ENCODE data around the gene TTC29.

The TTC29 gene

GRCh38 chr4:146945556-146946374 is at the start of gene TTC29:
TSS of gene TTC29 (minus strand) at chr4:146945864. CDS start at chr4:146939895, 5,969 bp downstream.
- peak; percentile 80 for DNase-seq (ENCODE audit: low spot score)

- DNase-seq (ENCODE audit: low spot score): no peak
Measured at GRCh38 chr4:146981651-146982050, 36.0 kb upstream of the TTC29 start.

DNA sequence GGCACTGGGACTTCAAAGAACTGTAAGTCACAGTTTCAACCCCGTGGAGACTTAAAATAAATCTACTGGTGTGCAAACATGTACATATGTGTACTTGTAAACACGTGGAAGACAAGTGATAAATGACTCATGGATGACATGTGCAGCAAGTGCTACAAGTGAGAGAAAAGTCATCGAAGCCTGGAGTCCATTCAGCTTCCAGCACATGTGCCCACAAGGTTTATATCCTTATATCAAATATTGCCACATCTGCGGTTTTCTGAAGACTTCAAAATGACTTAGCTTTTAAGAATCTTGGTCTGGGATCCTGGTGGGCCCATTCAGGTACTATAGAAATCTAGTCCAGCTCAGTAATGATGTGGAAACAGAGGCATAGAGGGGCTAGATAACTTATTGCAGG is 33.0 kb upstream of the TTC29 start:
- DNase-seq (ENCODE audit: low spot score): no peak

- DNase-seq (ENCODE audit: low spot score): no peak
Measured at GRCh38 chr4:146976145-146976544, 30.5 kb upstream of the TTC29 start.

DNA sequence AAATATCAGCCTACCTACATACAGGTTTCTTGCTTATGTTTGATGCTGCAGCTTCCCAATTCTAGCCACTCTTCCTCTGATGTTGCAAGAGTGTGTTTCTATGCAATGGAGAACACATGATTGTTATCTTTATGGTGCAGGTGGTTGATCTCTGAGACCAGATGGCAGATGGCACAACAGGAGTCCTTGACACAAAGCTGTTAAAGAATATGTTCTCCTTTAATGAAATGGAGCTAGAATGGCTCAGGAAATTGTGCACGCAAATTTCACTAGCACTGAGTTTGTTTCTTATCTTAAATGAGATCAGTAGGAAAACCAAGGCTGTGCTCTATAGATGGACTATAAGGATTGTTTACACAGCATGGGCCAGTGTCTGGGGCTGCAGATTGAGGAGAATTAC is 29.9 kb upstream of the TTC29 start:
- DNase-seq (ENCODE audit: low spot score): no peak

- no peak for DNase-seq (ENCODE audit: low spot score)
Measured at GRCh38 chr4:146975036-146975435, 29.4 kb upstream of the TTC29 start.

- DNase-seq (ENCODE audit: low spot score): no peak
Measured at GRCh38 chr4:146972036-146972435, 26.4 kb upstream of the TTC29 start.

DNA sequence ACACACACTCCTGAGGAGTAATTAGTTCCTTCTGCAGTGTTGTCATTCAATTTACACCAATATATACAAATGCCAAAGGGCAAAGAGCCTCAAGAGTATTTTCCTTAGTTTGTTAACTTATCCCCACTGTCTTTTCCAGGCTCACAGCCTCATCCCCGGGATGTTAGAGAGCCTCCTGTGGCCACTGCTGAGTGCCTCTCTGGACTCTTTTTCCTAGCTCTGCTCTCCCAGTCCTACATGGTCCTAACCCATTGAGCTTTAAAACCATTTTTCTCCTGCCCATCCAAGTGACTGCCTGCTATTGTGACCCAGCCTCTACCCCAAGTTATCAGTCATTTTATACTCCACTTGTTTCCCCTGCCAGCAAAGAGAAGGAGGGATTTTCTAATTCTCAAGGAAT is 23.5 kb upstream of the TTC29 start:
- DNase-seq (ENCODE audit: low spot score): no peak

- no peak for DNase-seq (ENCODE audit: low spot score)
Measured at GRCh38 chr4:146960634-146961033, 15.0 kb upstream of the TTC29 start.

DNA sequence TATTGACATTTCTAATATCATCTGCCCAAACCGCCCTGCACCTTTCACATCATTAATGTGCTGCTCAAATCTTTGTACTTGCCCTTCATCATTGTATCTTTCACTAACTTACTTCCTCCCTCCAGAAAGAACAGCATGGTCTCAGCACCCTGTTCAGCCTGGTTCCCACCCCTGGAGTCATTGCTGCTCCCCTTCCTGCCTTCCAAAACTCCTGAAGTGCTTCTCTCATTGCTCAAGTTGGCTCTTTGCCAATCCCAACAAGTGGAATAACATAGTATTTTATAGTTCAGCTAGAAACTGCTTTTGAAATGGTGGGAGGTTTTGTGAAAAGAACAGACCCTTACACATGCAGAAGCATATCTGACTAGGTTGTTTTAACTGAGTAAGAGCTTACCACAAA is 14.0 kb upstream of the TTC29 start:
- DNase-seq (ENCODE audit: low spot score): no peak

- DNase-seq (ENCODE audit: low spot score): no peak
Measured at GRCh38 chr4:146957237-146957636, 11.6 kb upstream of the TTC29 start.

DNA sequence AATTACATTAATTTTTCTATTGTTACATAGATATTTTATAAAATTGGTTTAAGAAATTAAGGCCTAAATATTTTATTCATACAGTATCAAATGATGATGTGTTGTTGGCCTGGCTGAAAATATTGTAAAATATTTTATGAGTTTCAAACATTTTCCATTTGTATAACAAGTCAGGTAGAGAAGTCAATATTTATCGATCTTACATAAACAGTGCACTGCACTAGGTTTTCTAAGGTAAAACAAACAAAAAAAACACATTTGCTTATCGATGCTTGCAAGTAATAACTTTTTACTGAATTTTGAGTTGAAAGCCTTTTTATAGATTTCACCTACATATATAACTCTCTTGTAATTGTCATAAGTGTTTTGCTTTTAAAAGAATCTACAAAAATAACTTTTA is 7.2 kb upstream of the TTC29 start:
- DNase-seq (ENCODE audit: low spot score): no peak

DNA sequence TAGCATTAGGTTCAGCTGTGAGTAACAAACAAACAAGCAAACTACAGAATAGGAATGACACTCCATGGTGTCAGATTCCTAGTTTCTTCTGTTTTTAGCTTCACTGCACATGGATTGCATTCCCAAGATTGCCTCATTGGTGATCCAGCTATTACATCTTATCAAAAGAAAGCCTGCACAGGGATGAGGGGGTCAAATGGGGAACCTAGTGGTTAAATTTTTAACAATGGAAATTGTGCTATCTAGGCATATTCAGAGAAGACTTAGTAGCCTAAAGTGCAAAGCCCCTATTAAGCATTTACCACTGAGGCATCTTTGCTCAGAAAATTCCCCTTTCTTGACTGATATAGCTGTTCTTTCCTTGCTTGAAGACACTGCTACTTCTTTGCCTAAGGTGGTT is 3.9 kb upstream of the TTC29 start:
- DNase-seq (ENCODE audit: low spot score): no peak

DNA sequence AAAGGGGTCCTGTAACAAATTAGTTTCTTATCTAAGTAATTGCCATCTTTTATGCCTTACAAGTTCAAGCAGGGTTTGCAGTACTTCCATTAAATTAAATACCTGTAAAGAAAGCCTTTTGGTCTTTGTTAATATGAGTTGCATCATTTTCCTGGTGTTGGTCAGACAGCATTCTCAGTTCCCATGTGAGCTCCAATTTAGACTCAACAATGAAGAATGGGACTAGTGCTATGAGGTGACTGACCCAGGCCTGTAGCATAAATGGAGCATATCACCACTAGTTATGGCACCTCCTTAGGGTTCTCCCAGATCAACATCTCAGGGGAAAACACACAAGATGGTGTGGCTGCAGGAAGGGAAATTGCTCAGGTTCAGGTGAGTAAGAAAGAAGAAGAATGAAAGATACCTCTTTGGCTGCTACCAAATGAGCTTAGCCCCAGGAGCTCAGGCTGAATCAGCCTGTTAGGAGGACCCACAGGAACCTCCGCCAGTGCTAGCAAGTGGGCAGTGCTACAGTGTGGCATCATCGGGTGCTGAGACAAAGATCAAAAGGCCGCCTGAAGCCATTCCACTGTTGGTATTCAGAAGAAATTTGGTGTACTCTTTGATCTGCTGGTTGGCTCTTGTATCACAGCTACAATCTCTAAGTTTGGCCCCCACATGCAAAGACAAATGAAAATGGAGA is 1.8 kb downstream of the TTC29 start:
- DNase-seq (ENCODE audit: low spot score): no peak

GRCh38 chr4:146932116-146932515 is 13.5 kb downstream of the TTC29 start:
- no peak for DNase-seq (ENCODE audit: low spot score)

DNA sequence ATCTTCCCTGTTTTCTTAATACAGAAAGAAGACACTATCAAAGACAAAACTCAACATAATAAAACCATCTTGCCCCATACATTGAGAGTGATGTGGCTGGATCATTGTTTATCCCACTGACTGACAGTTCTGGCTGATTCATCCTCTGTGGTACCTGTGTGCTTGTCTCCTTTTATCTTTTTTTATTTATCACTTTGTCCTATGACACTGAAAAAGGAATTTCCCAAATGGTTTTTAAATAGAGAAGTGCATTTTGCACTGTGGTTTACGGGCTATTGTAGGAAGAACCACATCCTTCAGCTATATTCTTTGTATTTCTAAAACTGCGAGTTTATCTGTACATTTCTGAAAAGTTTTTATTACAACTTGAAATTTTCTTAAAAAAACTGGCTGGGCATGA is 15.0 kb downstream of the TTC29 start:
- DNase-seq (ENCODE audit: low spot score): no peak

GRCh38 chr4:146927695-146928094 is 18.0 kb downstream of the TTC29 start:
- no peak for DNase-seq (ENCODE audit: low spot score)

GRCh38 chr4:146916479-146917076 is 29.1 kb downstream of the TTC29 start:
- peak; percentile 6 for DNase-seq (ENCODE audit: low spot score)

DNA sequence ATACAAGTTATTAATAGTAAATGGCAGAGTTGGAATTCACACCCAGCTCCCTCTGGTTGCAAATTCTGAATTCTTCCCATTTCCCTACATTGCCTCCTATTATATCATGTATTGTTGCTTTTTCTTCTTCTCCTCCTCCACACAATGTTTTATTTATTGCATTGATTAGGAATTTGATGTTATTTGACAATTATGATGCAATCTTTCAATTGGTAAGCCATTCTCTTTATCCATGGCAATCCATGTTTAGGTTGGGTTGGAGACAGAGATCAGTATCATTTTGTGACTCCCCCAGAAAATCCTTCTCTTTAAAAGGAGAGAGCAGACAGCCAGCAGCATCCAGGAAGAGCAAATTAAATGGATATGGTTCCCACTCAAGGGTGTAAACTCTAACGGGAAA is 30.5 kb downstream of the TTC29 start:
- no peak for DNase-seq (ENCODE audit: low spot score)

DNA sequence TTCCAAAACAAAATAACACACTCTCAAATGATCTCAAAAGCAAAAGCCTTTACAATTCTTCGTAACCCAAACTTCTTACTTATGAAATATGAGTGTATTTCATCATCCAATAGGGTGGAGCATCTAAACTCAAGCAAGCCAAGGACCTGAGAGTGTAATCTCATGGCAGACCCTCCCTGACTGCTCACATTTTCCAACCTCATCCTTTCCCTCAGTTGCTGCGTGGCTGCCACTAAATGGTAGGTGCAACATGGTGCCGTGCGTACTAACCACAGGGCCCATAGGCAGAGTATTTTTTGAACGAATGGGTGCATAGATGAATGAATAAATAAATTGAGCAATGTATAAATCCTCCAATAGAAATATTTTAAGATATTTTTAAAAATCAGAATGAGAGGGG is 45.4 kb downstream of the TTC29 start:
- DNase-seq (ENCODE audit: low spot score): no peak

DNA sequence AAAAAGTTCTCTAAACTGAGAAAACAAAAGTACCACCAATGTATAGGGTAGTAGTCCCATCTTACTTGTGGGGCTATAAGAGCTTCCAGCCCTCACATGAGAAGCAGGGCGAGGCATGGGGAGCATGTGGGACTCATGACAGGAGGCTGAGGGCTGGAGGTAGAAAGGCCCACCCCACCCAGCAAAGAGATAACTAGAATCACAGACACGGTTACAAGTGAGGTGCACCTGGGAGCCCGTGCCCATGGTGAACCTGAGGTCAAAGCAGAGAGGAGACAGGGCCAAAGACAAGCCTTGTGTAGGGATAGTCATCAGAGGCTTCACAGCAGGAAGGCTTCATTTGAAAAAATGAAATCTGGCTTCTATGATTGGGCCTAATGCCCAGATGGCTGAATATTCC is 55.4 kb downstream of the TTC29 start:
- no peak for DNase-seq (ENCODE audit: low spot score)

GRCh38 chr4:146883070-146883469 is 62.6 kb downstream of the TTC29 start:
- DNase-seq (ENCODE audit: low spot score): no peak

GRCh38 chr4:146857298-146857697 is 88.4 kb downstream of the TTC29 start:
- no peak for DNase-seq (ENCODE audit: low spot score)
